NCI-H82 treated with DMSO at 0.1 percent for 48 hours (cell line): ENCODE results near the gene SLC35D3.
"Not testable (repeated sequence)": the region's sequence is repeated elsewhere in the genome, so short reads cannot be mapped to it uniquely, and the experiment has no call there.

Experiments used
- DNase-seq: peaks from one replicate; lab custom pipeline; 2025; ENCODE audit not compliant: unreplicated experiment; lab: John Stamatoyannopoulos, UW

Gene SLC35D3

GRCh38 chr6:136921936-136922684, at the start of gene SLC35D3:
Gene SLC35D3 (plus strand): TSS chr6:136922301. CDS start chr6:136922429, 128 bp downstream.
- no peak for DNase-seq

GRCh38 chr6:136873748-136874147, 48.4 kb upstream of the SLC35D3 start:
- DNase-seq = no peak

- not testable (repeated sequence) for DNase-seq
Observed at GRCh38 chr6:136876469-136876868, 45.6 kb upstream of the SLC35D3 start.

GRCh38 chr6:136880748-136881460, 41.2 kb upstream of the SLC35D3 start:
- DNase-seq = no peak

- no peak for DNase-seq
Observed at GRCh38 chr6:136886091-136886490, 36.0 kb upstream of the SLC35D3 start.

- DNase-seq = no peak
Observed at GRCh38 chr6:136887953-136888352, 34.1 kb upstream of the SLC35D3 start.

- DNase-seq = no peak
Observed at GRCh38 chr6:136889271-136890193, 32.6 kb upstream of the SLC35D3 start.

- no peak for DNase-seq
Observed at GRCh38 chr6:136890194-136890839, 31.8 kb upstream of the SLC35D3 start.

GRCh38 chr6:136890986-136891385, 31.1 kb upstream of the SLC35D3 start:
- DNase-seq = no peak

GRCh38 chr6:136893187-136893586, 28.9 kb upstream of the SLC35D3 start:
- no peak for DNase-seq

- DNase-seq = no peak
Observed at GRCh38 chr6:136895901-136896300, 26.2 kb upstream of the SLC35D3 start.

- DNase-seq = no peak
Observed at GRCh38 chr6:136897071-136897470, 25.0 kb upstream of the SLC35D3 start.

- DNase-seq = no peak
Observed at GRCh38 chr6:136901212-136901784, 20.8 kb upstream of the SLC35D3 start.

- not testable (repeated sequence) for DNase-seq
Observed at GRCh38 chr6:136904477-136904876, 17.6 kb upstream of the SLC35D3 start.

- DNase-seq = no peak
Observed at GRCh38 chr6:136914947-136915346, 7.2 kb upstream of the SLC35D3 start.

GRCh38 chr6:136918706-136919105, 3.4 kb upstream of the SLC35D3 start:
- no peak for DNase-seq

- DNase-seq = no peak
Observed at GRCh38 chr6:136920216-136920615, 1.9 kb upstream of the SLC35D3 start.

- no peak for DNase-seq
Observed at GRCh38 chr6:136920671-136921380, 1.3 kb upstream of the SLC35D3 start.

GRCh38 chr6:136921381-136921935, 643 bp upstream of the SLC35D3 start:
- DNase-seq = no peak

GRCh38 chr6:136922685-136923006, 545 bp downstream of the SLC35D3 start:
- no peak for DNase-seq
